Activated naive CD4-positive, alpha-beta T cell treated with anti-CD3 and anti-CD28 coated beads for 36 hours (primary cell): ENCODE results near the gene CARD14. TPM values are rescaled to one million over a fixed set of nuclear protein-coding genes. Genes with fewer than 3 reads are reported as not detected.
"Not testable (repeated sequence)": the region's sequence is repeated elsewhere in the genome, so short reads cannot be mapped to it uniquely, and the experiment has no call there.

ENCODE experiments used
- CTCF ChIA-PET: fragments of 350-600 bp; sonication (Branson Sonifier 250); formaldehyde crosslinking; loops from one replicate; lab custom pipeline; 2021; ENCODE audit warnings: antibody characterized with exemption; lab: Charles Lee
- DNase-seq: peaks from one replicate; pipeline ENCODE4 v3.0.0-alpha.2; 2020
- H3K27ac Mint-ChIP-seq: one replicate; pipeline ENCODE4 v1.8.0; 2021; ENCODE audit warnings: mild to moderate bottlenecking, mixed read lengths
- H3K27me3 Mint-ChIP-seq: one replicate; pipeline ENCODE4 v1.8.0; 2021; ENCODE audit warnings: low read depth, mixed read lengths
- H3K36me3 Mint-ChIP-seq: one replicate; pipeline ENCODE4 v1.8.0; 2021; ENCODE audit warnings: low read depth, mixed read lengths
- H3K4me1 Mint-ChIP-seq: one replicate; pipeline ENCODE4 v1.8.0; 2021; ENCODE audit warnings: low read depth, mixed read lengths
- H3K4me3 Mint-ChIP-seq: one replicate; pipeline ENCODE4 v1.8.0; 2021; ENCODE audit warnings: mild to moderate bottlenecking, moderate library complexity, mixed read lengths
- H3K9me3 Mint-ChIP-seq: one replicate; pipeline ENCODE4 v1.8.0; 2021; ENCODE audit warnings: mixed read lengths
- intact Hi-C: fragments of 100-400 bp; cut with micrococcal nuclease; formaldehyde crosslinking; loops from one replicate; pipeline ENCODE4 v1.15.1; 2023
- total RNA-seq, 2 experiments: library from RNA; stranded (reverse); gene quantifications; one replicate each; pipeline ENCODE4 v1.2.3, GENCODE V29; 2021

Gene CARD14
- total RNA-seq, 2 experiments from 2014 or later = not detected

DNA sequence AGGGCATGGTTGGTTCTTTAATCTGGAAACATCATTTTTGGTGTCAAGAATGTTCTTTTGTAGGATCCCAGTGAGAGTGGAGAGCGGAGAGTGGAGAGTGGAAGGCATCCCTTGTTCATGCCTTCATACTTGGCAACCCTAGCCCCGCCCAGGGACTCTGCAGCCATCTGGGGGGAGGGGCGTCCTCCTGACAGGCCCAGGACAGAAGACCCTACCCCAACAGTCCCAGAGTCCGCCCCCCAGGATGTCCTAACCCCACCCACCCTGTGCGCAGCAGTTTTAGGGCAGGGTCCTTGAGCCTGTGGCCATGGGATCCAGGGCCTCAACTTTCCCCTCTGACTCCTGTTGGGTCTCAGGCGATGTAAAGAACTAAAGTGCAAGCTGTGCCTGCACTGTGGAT is 54.9 kb downstream of the CARD14 start:
- H3K27ac Mint-ChIP-seq = no peak overlapping the region
- intact Hi-C loops = no loop called here
- no peak for DNase-seq
- no peak overlapping the region for H3K4me3 Mint-ChIP-seq
- H3K4me1 Mint-ChIP-seq = peaks cover 3% of the 10 kb centered on the region
- no peaks in the 10 kb centered on the region for H3K27me3 Mint-ChIP-seq
- CTCF ChIA-PET = no interaction called here
- H3K36me3 Mint-ChIP-seq = peaks cover 2% of the 10 kb centered on the region
- no peaks in the 10 kb centered on the region for H3K9me3 Mint-ChIP-seq

- H3K9me3 Mint-ChIP-seq = no peaks in the 10 kb centered on the region
- H3K27ac Mint-ChIP-seq = no peak overlapping the region
- no peak for DNase-seq
- H3K27me3 Mint-ChIP-seq = no peaks in the 10 kb centered on the region
- H3K4me1 Mint-ChIP-seq = peaks cover 3% of the 10 kb centered on the region
- peaks cover 1% of the 10 kb centered on the region for H3K36me3 Mint-ChIP-seq
- CTCF ChIA-PET = no interaction called here
- intact Hi-C loops = no loop called here
- no peak overlapping the region for H3K4me3 Mint-ChIP-seq
Measured at GRCh38 chr17:80225230-80225629, 55.4 kb downstream of the CARD14 start.

GRCh38 chr17:80227156-80227555 is 57.3 kb downstream of the CARD14 start:
- H3K9me3 Mint-ChIP-seq = peaks cover 5% of the 10 kb centered on the region
- DNase-seq = no peak
- peaks cover 3% of the 10 kb centered on the region for H3K4me1 Mint-ChIP-seq
- CTCF ChIA-PET = interaction anchor here (0.9 kb wide), 1 partner anchor 165 kb away, joined by 3 read pairs; no protein-coding TSS in a partner anchor
- no peak overlapping the region for H3K4me3 Mint-ChIP-seq
- peaks cover 14% of the 10 kb centered on the region for H3K36me3 Mint-ChIP-seq
- no peak overlapping the region for H3K27ac Mint-ChIP-seq
- intact Hi-C loops = no loop called here
- no peaks in the 10 kb centered on the region for H3K27me3 Mint-ChIP-seq

- peaks cover 8% of the 10 kb centered on the region for H3K9me3 Mint-ChIP-seq
- no peaks in the 10 kb centered on the region for H3K27me3 Mint-ChIP-seq
- H3K4me3 Mint-ChIP-seq = no peak overlapping the region
- DNase-seq = no peak
- peaks cover 3% of the 10 kb centered on the region for H3K4me1 Mint-ChIP-seq
- H3K36me3 Mint-ChIP-seq = peaks cover 19% of the 10 kb centered on the region
- no peak overlapping the region for H3K27ac Mint-ChIP-seq
- intact Hi-C loops = no loop called here
- CTCF ChIA-PET = no interaction called here
Measured at GRCh38 chr17:80227666-80228065, 57.8 kb downstream of the CARD14 start.

- no peak for DNase-seq
- peaks cover 3% of the 10 kb centered on the region for H3K4me1 Mint-ChIP-seq
- H3K4me3 Mint-ChIP-seq = no peak overlapping the region
- CTCF ChIA-PET = interaction anchor here (0.6 to 1.0 kb wide), 3 partner anchors 32 to 80 kb away, joined by 3 to 4 read pairs (median 3); no protein-coding TSS in a partner anchor
- H3K36me3 Mint-ChIP-seq = peaks cover 24% of the 10 kb centered on the region
- intact Hi-C loops = no loop called here
- peaks cover 13% of the 10 kb centered on the region for H3K9me3 Mint-ChIP-seq
- no peak overlapping the region for H3K27ac Mint-ChIP-seq
- no peaks in the 10 kb centered on the region for H3K27me3 Mint-ChIP-seq
Measured at GRCh38 chr17:80228477-80228876, 58.6 kb downstream of the CARD14 start.

GRCh38 chr17:80229011-80229410 is 59.2 kb downstream of the CARD14 start:
- Mint-ChIP-seq H3K27ac (no peak overlapping the region), H3K4me1 (peaks cover 2% of the 10 kb centered on the region), H3K36me3 (peaks cover 29% of the 10 kb centered on the region), H3K9me3 (peaks cover 13% of the 10 kb centered on the region), H3K27me3 (no peaks in the 10 kb centered on the region), H3K4me3 (no peak overlapping the region)
- intact Hi-C loops = no loop called here
- CTCF ChIA-PET = interaction anchor here (0.6 to 1.0 kb wide), 4 partner anchors 32 to 441 kb away, joined by 3 to 4 read pairs (median 3); no protein-coding TSS in a partner anchor
- no peak for DNase-seq

- no peaks in the 10 kb centered on the region for H3K4me1 Mint-ChIP-seq
- DNase-seq = no peak
- no peak overlapping the region for H3K27ac Mint-ChIP-seq
- H3K4me3 Mint-ChIP-seq = no peak overlapping the region
- intact Hi-C loops = no loop called here
- H3K36me3 Mint-ChIP-seq = peaks cover 35% of the 10 kb centered on the region
- no peaks in the 10 kb centered on the region for H3K27me3 Mint-ChIP-seq
- peaks cover 17% of the 10 kb centered on the region for H3K9me3 Mint-ChIP-seq
- CTCF ChIA-PET = no interaction called here
Measured at GRCh38 chr17:80232438-80232837, 62.6 kb downstream of the CARD14 start.

- CTCF ChIA-PET = no interaction called here
- Mint-ChIP-seq H3K4me3 (no peak overlapping the region), H3K9me3 (peaks cover 17% of the 10 kb centered on the region), H3K36me3 (peaks cover 35% of the 10 kb centered on the region), H3K27me3 (no peaks in the 10 kb centered on the region), H3K4me1 (no peaks in the 10 kb centered on the region), H3K27ac (no peak overlapping the region)
- DNase-seq = no peak
- intact Hi-C loops = no loop called here
Measured at GRCh38 chr17:80233202-80233601, 63.4 kb downstream of the CARD14 start.

- intact Hi-C loops = no loop called here
- DNase-seq = no peak
- no peak overlapping the region for H3K27ac Mint-ChIP-seq
- H3K9me3 Mint-ChIP-seq = peaks cover 12% of the 10 kb centered on the region
- H3K27me3 Mint-ChIP-seq = no peaks in the 10 kb centered on the region
- no peak overlapping the region for H3K4me3 Mint-ChIP-seq
- CTCF ChIA-PET = no interaction called here
- no peaks in the 10 kb centered on the region for H3K4me1 Mint-ChIP-seq
- H3K36me3 Mint-ChIP-seq = peaks cover 27% of the 10 kb centered on the region
Measured at GRCh38 chr17:80236911-80237310, 67.1 kb downstream of the CARD14 start.

DNA sequence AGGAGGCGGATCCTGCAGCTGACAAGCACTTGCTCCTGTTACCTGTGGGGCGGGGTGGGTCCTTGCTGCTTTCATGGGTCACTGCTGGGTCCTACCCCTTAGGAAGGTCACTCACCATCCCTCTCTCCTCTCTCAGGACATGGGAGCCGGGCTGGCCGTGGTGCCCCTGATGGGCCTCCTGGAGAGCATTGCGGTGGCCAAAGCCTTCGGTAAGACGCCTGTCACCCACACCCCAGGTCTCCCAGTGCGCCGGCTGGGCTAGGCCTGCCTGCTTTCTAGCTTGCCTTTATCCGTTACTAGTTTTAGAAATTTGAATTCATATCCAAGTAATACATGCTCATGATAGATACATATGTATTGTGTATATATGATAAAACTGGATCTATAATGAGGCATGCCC is 67.6 kb downstream of the CARD14 start:
- CTCF ChIA-PET = interaction anchor here (0.8 to 1.4 kb wide), 2 partner anchors 15 to 136 kb away, joined by 3 to 4 read pairs; partner anchors contain the start of gene GAA

GRCh38 chr17:80242505-80242904 is 72.7 kb downstream of the CARD14 start:
- no peak for DNase-seq
- H3K36me3 Mint-ChIP-seq = peaks cover 6% of the 10 kb centered on the region
- H3K9me3 Mint-ChIP-seq = no peaks in the 10 kb centered on the region
- no peaks in the 10 kb centered on the region for H3K27me3 Mint-ChIP-seq
- no peak overlapping the region for H3K27ac Mint-ChIP-seq
- no peaks in the 10 kb centered on the region for H3K4me1 Mint-ChIP-seq
- CTCF ChIA-PET = no interaction called here
- intact Hi-C loops = no loop called here
- no peak overlapping the region for H3K4me3 Mint-ChIP-seq

More for the DNA sequence above, 67.6 kb downstream of the CARD14 start:
- peaks cover 11% of the 10 kb centered on the region for H3K9me3 Mint-ChIP-seq
- intact Hi-C loops = no loop called here
- H3K4me1 Mint-ChIP-seq = no peaks in the 10 kb centered on the region
- no peak overlapping the region for H3K27ac Mint-ChIP-seq
- H3K27me3 Mint-ChIP-seq = no peaks in the 10 kb centered on the region
- peaks cover 23% of the 10 kb centered on the region for H3K36me3 Mint-ChIP-seq
- H3K4me3 Mint-ChIP-seq = no peak overlapping the region
- DNase-seq = no peak

- peaks cover 3% of the 10 kb centered on the region for H3K36me3 Mint-ChIP-seq
- no peaks in the 10 kb centered on the region for H3K4me1 Mint-ChIP-seq
- DNase-seq = no peak
- no peaks in the 10 kb centered on the region for H3K27me3 Mint-ChIP-seq
- no peak overlapping the region for H3K4me3 Mint-ChIP-seq
- H3K27ac Mint-ChIP-seq = no peak overlapping the region
- H3K9me3 Mint-ChIP-seq = no peaks in the 10 kb centered on the region
- CTCF ChIA-PET = interaction anchor here (1.2 kb wide), 1 partner anchor 48 kb away, joined by 3 read pairs; no protein-coding TSS in a partner anchor
- intact Hi-C loops = no loop called here
Measured at GRCh38 chr17:80243526-80244433, 74.0 kb downstream of the CARD14 start.

- H3K4me3 Mint-ChIP-seq, CTCF ChIA-PET, H3K27ac Mint-ChIP-seq: not testable (repeated sequence)
Measured at GRCh38 chr17:80244448-80244847, 74.6 kb downstream of the CARD14 start.

More at GRCh38 chr17:80244448-80244847, 74.6 kb downstream of the CARD14 start:
- intact Hi-C loops, DNase-seq, H3K36me3 Mint-ChIP-seq, H3K4me1 Mint-ChIP-seq, H3K27me3 Mint-ChIP-seq, H3K9me3 Mint-ChIP-seq: not testable (repeated sequence)
